ENCODE data around the gene DERA.

DNA sequence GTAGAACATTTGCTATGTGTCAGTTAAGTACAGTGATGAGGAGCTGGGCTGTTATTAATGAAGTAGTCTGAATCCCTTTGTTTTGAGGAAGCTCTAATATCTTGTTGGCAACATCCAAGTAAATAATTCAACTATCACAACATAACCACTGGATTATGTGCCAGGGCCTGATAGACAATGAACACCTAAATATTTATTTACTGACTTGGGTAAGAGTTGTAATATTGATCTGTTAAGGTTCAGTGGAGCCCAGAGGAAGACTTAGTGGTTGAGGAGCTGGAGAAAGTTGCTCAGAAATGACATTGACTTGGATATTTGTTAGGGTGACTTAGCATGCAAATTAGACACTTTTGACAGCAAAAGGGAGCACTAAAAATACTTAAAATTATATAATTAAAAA, 26.8 kb downstream of the DERA start:
- TF ChIP-seq EZH2 (IDR thresholded peaks at IDR 0.05; ENCODE audit: borderline replicate concordance, low read depth, low read length, poor library complexity, severe bottlenecking) = no peak
- TF ChIP-seq, protein P1, sequence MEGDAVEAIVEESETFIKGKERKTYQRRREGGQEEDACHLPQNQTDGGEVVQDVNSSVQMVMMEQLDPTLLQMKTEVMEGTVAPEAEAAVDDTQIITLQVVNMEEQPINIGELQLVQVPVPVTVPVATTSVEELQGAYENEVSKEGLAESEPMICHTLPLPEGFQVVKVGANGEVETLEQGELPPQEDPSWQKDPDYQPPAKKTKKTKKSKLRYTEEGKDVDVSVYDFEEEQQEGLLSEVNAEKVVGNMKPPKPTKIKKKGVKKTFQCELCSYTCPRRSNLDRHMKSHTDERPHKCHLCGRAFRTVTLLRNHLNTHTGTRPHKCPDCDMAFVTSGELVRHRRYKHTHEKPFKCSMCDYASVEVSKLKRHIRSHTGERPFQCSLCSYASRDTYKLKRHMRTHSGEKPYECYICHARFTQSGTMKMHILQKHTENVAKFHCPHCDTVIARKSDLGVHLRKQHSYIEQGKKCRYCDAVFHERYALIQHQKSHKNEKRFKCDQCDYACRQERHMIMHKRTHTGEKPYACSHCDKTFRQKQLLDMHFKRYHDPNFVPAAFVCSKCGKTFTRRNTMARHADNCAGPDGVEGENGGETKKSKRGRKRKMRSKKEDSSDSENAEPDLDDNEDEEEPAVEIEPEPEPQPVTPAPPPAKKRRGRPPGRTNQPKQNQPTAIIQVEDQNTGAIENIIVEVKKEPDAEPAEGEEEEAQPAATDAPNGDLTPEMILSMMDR (conservative IDR thresholded peaks at IDR 0.05; ENCODE audit: low read depth, low read length) = no peak

All from A673 (cell line).